Pancreas (tissue), 10 donors: ENCODE results near the gene ARHGEF18. TPM values are rescaled to one million over a fixed set of nuclear protein-coding genes. Genes with fewer than 3 reads are reported as not detected.

Experiments used
- ATAC-seq, 4 donors: fragments of 200-7000 bp; cut with Tn5 transposase; one replicate each; pipeline versions ENCODE4 v1.8.0 to v1.9.1; 2020; ENCODE audit warnings: mild to moderate bottlenecking in 4 of 4, moderate library complexity in 4 of 4
- DNase-seq, 6 donors: peaks; one replicate each; pipeline ENCODE4 v3.0.0-alpha.2; 2020
- FAIRE-seq: peaks from 2 replicates; lab custom pipeline; 2012; peaks lifted over from hg19 to GRCh38; lab: Jason Lieb, UNC
- H3K27ac ChIP-seq, 4 donors: fragments of 200-600 bp; sonication (generic); 1 replicate in 3 of 4; 2 replicates in 1 of 4; pipeline versions ENCODE4 v1.5.0 to v1.8.0; 2020
- H3K27me3 ChIP-seq, 4 donors: fragments of 200-600 bp; one replicate each; pipeline ENCODE4 v1.8.0; 2021
- H3K36me3 ChIP-seq, 3 donors: fragments of 200-600 bp; sonication (generic) in 1 of 3; one replicate each; pipeline versions ENCODE4 v1.5.0 to v1.8.0; 2020 to 2021
- H3K4me1 ChIP-seq, 3 donors: fragments of 200-600 bp; one replicate each; pipeline ENCODE4 v1.8.0; 2021
- H3K4me3 ChIP-seq, 4 donors: fragments of 200-600 bp; sonication (generic) in 2 of 4; one replicate each; pipeline versions ENCODE4 v1.5.0 to v1.8.0; 2020 to 2021
- H3K9me3 ChIP-seq, 4 donors: fragments of 200-600 bp; one replicate each; pipeline ENCODE4 v1.8.0; 2021
- WGBS, 2 donors: extraction: QIAGEN DNeasy Blood & Tissue Kit; methylation state at CpG; one replicate each; pipeline ENCODE4 v1.1.7; 2013; 5-methylcytosine and 5-hydroxymethylcytosine counted together
- intact Hi-C, 3 donors: fragments of 100-400 bp; cut with DNase I; formaldehyde crosslinking; loops; one replicate each; pipeline versions ENCODE4 v1.11.1 to v1.14.2; 2022
- polyA plus RNA-seq, 2 donors: library from polyadenylated mRNA; stranded (reverse); fragments of 200-250 nt; gene quantifications; one replicate each; pipeline ENCODE4 v1.2.3, GENCODE V29; 2013
- total RNA-seq, 6 donors: library from RNA; stranded (reverse); fragmentation: NEBNext Ultra II Directional in 4 of 6; extraction: Animal tissue kit (Norgen Biotek cat#: 25700) in 4 of 6; gene quantifications; one replicate each; pipeline versions ENCODE4 v1.2.1 to v1.2.4, GENCODE V29; 2021 to 2023
- TF ChIP-seq, protein P1 (sequence below), 4 donors: fragments of 200-600 bp; sonication (generic) in 3 of 4; IDR thresholded peaks; one replicate each; pipeline versions ENCODE4 v1.5.0 to v1.8.0; 2021; ENCODE audit warnings: antibody characterized with exemption in 4 of 4
- donor health status: healthy with polysubstance abuse.
- donor health status: DM: no; HTN: no; CAD: no; lungs with moderate emphysema.
- donor health status: DM: no; HTN: no; CAD: no.
- donor health status: control.
- donor health status: control.
- donor health status: Bipolar disorder and iron deficiency.
- donor health status: DM: yes; HTN: yes; CAD: no.
- donor health status: DM: no; HTN: no; CAD: no.
- donor health status: DM: no; HTN: no; CAD: no.
- donor health status: DM: yes; HTN: yes; CAD: no.

The ARHGEF18 gene
- total and polyA plus RNA-seq, 8 donors = 17.1 to 45.4 (median 22.4) TPM

GRCh38 chr19:7311911-7312310, 36.8 kb upstream of the ARHGEF18 start:
- intact Hi-C loops = no loop called here
- TF ChIP-seq, protein P1, sequence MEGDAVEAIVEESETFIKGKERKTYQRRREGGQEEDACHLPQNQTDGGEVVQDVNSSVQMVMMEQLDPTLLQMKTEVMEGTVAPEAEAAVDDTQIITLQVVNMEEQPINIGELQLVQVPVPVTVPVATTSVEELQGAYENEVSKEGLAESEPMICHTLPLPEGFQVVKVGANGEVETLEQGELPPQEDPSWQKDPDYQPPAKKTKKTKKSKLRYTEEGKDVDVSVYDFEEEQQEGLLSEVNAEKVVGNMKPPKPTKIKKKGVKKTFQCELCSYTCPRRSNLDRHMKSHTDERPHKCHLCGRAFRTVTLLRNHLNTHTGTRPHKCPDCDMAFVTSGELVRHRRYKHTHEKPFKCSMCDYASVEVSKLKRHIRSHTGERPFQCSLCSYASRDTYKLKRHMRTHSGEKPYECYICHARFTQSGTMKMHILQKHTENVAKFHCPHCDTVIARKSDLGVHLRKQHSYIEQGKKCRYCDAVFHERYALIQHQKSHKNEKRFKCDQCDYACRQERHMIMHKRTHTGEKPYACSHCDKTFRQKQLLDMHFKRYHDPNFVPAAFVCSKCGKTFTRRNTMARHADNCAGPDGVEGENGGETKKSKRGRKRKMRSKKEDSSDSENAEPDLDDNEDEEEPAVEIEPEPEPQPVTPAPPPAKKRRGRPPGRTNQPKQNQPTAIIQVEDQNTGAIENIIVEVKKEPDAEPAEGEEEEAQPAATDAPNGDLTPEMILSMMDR (IDR thresholded peaks at IDR 0.05) = no peak
- WGBS, 2 donors = 96% methylated on average over 12 of the region's 12 CpGs
- ATAC-seq (no peak), DNase-seq (no peak), FAIRE-seq (no peak)
- Histone ChIP-seq H3K9me3 (no peaks in the 10 kb centered on the region), H3K4me3 (no peak overlapping the region), H3K4me1 (no peaks in the 10 kb centered on the region), H3K27ac (no peak overlapping the region), H3K27me3 (no peaks in the 10 kb centered on the region), H3K36me3 (no peaks in the 10 kb centered on the region)

GRCh38 chr19:7312816-7313215, 35.9 kb upstream of the ARHGEF18 start:
- TF ChIP-seq, protein P1 (IDR thresholded peaks at IDR 0.05) = no peak
- ATAC-seq (no peak), DNase-seq (no peak), FAIRE-seq (no peak)
- intact Hi-C loops = no loop called here
- no peak overlapping the region for H3K27ac ChIP-seq
- H3K4me3 ChIP-seq = no peak overlapping the region
- no peaks in the 10 kb centered on the region for H3K36me3 ChIP-seq
- H3K27me3 ChIP-seq = no peaks in the 10 kb centered on the region
- no peaks in the 10 kb centered on the region for H3K4me1 ChIP-seq
- no peaks in the 10 kb centered on the region for H3K9me3 ChIP-seq
- WGBS, 2 donors = 90 to 92% methylated on average over 7 of the region's 7 CpGs

DNA sequence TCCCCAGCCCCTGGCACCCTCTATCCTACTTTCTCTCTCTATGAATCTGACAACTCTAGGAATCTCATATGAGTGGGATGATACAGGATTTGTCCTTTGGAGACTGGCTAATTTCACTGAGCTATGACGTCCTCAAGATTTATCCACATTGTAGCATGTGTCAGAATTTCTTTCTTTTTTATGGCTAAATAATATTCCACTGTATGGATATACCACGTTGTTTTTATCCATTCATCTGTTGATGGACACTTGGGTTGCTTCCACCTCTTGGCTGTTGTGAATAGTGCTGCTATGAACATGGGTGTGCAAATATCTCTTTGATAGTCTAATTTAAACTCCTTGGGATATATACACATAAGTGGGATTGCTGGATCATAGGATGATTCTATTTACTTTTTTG, 30.6 kb upstream of the ARHGEF18 start:
- no peaks in the 10 kb centered on the region for H3K27me3 ChIP-seq
- H3K4me3 ChIP-seq = no peak overlapping the region
- DNase-seq = no peak
- peaks cover 0 to 5% (median 3%) of the 10 kb centered on the region in 3 donors for H3K4me1 ChIP-seq
- intact Hi-C loops = no loop called here
- no peaks in the 10 kb centered on the region for H3K36me3 ChIP-seq
- 40 to 45% methylated on average over 2 of the region's 2 CpGs for WGBS, 2 donors
- FAIRE-seq = no peak
- ATAC-seq = no peak
- H3K9me3 ChIP-seq = no peaks in the 10 kb centered on the region
- TF ChIP-seq, protein P1 (IDR thresholded peaks at IDR 0.05) = no peak
- no peak overlapping the region for H3K27ac ChIP-seq

GRCh38 chr19:7326105-7326877, 22.4 kb upstream of the ARHGEF18 start:
- Histone ChIP-seq H3K27me3 (no peaks in the 10 kb centered on the region), H3K36me3 (no peaks in the 10 kb centered on the region), H3K4me3 (no peak overlapping the region), H3K9me3 (no peaks in the 10 kb centered on the region), H3K4me1 (peaks cover 0 to 3% (median 0%) of the 10 kb centered on the region in 3 donors), H3K27ac (no peak overlapping the region)
- TF ChIP-seq, protein P1 (IDR thresholded peaks at IDR 0.05) = peak in 1 of 4 donors; percentile 9
- intact Hi-C loops = no loop called here
- DNase-seq = no peak
- FAIRE-seq = no peak
- WGBS, 2 donors = 85 to 89% methylated on average over 7 to 10 of the region's 10 CpGs
- ATAC-seq = no peak

GRCh38 chr19:7327802-7328201, 20.9 kb upstream of the ARHGEF18 start:
- no peak overlapping the region for H3K27ac ChIP-seq
- DNase-seq (no peak), ATAC-seq (no peak), FAIRE-seq (no peak)
- H3K36me3 ChIP-seq = no peaks in the 10 kb centered on the region
- 91 to 95% methylated on average over 1 of the region's 1 CpG for WGBS, 2 donors
- no peaks in the 10 kb centered on the region for H3K27me3 ChIP-seq
- H3K4me1 ChIP-seq = no peaks in the 10 kb centered on the region
- no peaks in the 10 kb centered on the region for H3K9me3 ChIP-seq
- H3K4me3 ChIP-seq = no peak overlapping the region
- TF ChIP-seq, protein P1 (IDR thresholded peaks at IDR 0.05) = no peak
- intact Hi-C loops = no loop called here
